PC-9 (cell line): ENCODE measurements around the gene AGAP3. TPM values are rescaled to one million over a fixed set of nuclear protein-coding genes. Genes with fewer than 3 reads are reported as not detected.

Experiments used
- BruUV-seq: library from RNA; stranded (reverse); fragments of 400-500 nt; replicated peaks from 2 replicates; lab custom pipeline; 2021; lab: Mats Ljungman, UMichigan
- CTCF ChIA-PET: fragments of 300-600 bp; sonication (Branson Sonifier 250); formaldehyde crosslinking; loops from one replicate; lab custom pipeline; 2022; ENCODE audit warnings: antibody characterized with exemption; lab: Charles Lee
- POLR2A ChIA-PET: fragments of 300-600 bp; sonication (Branson Sonifier 250); formaldehyde crosslinking; loops from one replicate; lab custom pipeline; 2022; ENCODE audit warnings: antibody characterized with exemption; ENCODE audit not compliant: unreplicated experiment; lab: Charles Lee
- DNase-seq, 2 experiments: peaks; one replicate each; pipeline versions ENCODE4 v3.0.0 to v3.0.0-alpha.2; 2015 to 2022; ENCODE audit warnings: mixed read lengths in 1 of 2
- H2AFZ ChIP-seq: fragments of 200-600 bp; sonication (generic); 2 replicates; pipeline ENCODE4 v1.8.1; 2017; ENCODE audit warnings: antibody characterized with exemption
- H3F3A ChIP-seq: fragments of 200-600 bp; sonication (generic); 2 replicates; pipeline ENCODE4 v1.8.1; 2017; ENCODE audit warnings: antibody characterized with exemption, mild to moderate bottlenecking, low read depth; ENCODE audit not compliant: insufficient read depth
- H3K27ac ChIP-seq: fragments of 200-600 bp; sonication (generic); 2 replicates; pipeline ENCODE4 v1.6.1; 2016; ENCODE audit warnings: mixed run types
- H3K27me3 ChIP-seq: fragments of 200-600 bp; sonication (generic); 2 replicates; pipeline ENCODE4 v1.6.1; 2016; ENCODE audit warnings: low read depth, mixed run types; ENCODE audit not compliant: insufficient read depth
- H3K36me3 ChIP-seq: fragments of 200-600 bp; sonication (generic); 2 replicates; pipeline ENCODE4 v1.6.1; 2016; ENCODE audit warnings: low read depth, mixed run types
- H3K4me1 ChIP-seq: fragments of 200-600 bp; sonication (generic); replicated peaks from 2 replicates; pipeline ENCODE4 v1.6.1; 2016; ENCODE audit warnings: mixed run types; ENCODE audit not compliant: insufficient read depth
- H3K4me2 ChIP-seq: fragments of 200-600 bp; sonication (generic); 2 replicates; pipeline ENCODE4 v1.6.1; 2017; ENCODE audit warnings: mixed run types
- H3K4me3 ChIP-seq: fragments of 200-600 bp; sonication (generic); 2 replicates; pipeline ENCODE4 v1.6.1; 2016; ENCODE audit warnings: mixed run types
- H3K79me2 ChIP-seq: fragments of 200-600 bp; sonication (generic); 2 replicates; pipeline ENCODE4 v1.6.1; 2017; ENCODE audit warnings: low read depth, mixed run types
- H3K9me2 ChIP-seq: fragments of 200-600 bp; sonication (generic); 2 replicates; pipeline ENCODE4 v1.8.1; 2017; ENCODE audit warnings: mild to moderate bottlenecking; ENCODE audit not compliant: insufficient read depth
- H3K9me3 ChIP-seq: fragments of 200-600 bp; sonication (generic); 2 replicates; pipeline ENCODE4 v1.8.1; 2016; ENCODE audit warnings: low read depth; ENCODE audit not compliant: insufficient read depth
- H4K20me1 ChIP-seq: fragments of 200-600 bp; sonication (generic); 2 replicates; pipeline ENCODE4 v1.8.1; 2017; ENCODE audit not compliant: insufficient read depth
- EZH2 ChIP-seq: fragments of 200-600 bp; sonication (generic); IDR thresholded peaks from 2 replicates; pipeline ENCODE4 v1.8.0; 2017; ENCODE audit warnings: antibody characterized with exemption, low read depth
- intact Hi-C: fragments of 100-400 bp; cut with micrococcal nuclease; formaldehyde crosslinking; loops from one replicate; pipeline ENCODE4 v1.10.0; 2022; ENCODE audit not compliant: unreplicated experiment
- total RNA-seq: library from RNA; stranded (reverse); gene quantifications from 2 replicates; pipeline ENCODE4 v1.2.3, GENCODE V29; 2021
- TF ChIP-seq, protein P1 (sequence below): fragments of 200-600 bp; sonication (generic); conservative IDR thresholded peaks from 2 replicates; pipeline ENCODE4 v1.6.1; 2017; ENCODE audit warnings: mixed run types, antibody characterized with exemption, mild to moderate bottlenecking, moderate library complexity

The AGAP3 gene
- total RNA-seq, 1 experiment from 2014 or later, result 103 TPM

DNA sequence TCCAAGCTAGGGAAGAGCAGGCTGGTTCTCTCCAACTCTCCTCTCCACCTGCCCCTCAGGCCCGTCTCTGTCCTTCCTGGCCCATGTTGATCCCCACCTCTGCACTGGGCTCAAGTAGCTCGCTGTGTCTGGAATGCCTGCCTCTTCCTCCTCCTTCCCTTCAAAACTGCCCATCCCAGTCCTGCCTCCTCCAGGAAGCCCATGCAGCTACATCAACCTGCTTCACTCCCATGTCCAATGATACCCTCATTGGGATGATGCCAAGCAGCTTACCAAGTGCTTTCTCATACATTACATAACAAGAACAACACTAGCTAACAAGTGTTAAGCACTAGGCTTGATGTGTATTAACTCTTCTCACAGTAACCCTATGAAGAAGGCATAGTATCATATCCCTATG lies 92.6 kb downstream of the AGAP3 start:
- intact Hi-C loops, result loop anchor here (10.0 kb wide), 1 partner anchor 894 kb away; no protein-coding TSS in a partner anchor

DNA sequence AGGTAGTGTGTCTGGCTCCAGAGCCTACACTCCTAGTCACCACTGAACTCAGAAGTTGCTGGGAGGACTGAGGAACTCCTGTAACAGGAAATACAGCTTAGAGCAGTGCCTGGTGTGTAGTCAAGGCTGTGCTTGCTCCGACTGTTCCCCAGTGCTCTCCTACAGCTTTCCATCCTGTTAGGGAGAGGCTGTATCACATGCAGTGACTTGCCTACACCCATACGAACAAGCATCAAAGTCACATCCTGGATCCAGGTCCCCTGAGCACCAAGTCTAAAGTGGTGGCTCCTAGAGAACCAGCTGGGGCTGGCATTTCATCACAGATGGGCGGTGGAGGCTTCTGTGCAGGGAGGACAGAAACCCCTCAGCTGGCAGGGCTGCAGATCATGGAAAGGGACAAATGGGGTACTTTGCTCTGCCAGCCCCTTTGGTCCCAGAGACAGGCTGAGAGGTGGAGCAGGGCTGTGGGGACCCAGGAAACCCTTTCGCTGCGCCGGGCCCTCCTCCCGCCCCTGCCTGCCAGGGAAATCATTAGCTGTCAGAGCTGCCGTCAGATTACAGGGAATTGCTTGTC lies 93.1 kb downstream of the AGAP3 start:
- no peaks in the 10 kb centered on the region for H3K4me1 ChIP-seq
- TF ChIP-seq EZH2, result no peak
- TF ChIP-seq, protein P1, sequence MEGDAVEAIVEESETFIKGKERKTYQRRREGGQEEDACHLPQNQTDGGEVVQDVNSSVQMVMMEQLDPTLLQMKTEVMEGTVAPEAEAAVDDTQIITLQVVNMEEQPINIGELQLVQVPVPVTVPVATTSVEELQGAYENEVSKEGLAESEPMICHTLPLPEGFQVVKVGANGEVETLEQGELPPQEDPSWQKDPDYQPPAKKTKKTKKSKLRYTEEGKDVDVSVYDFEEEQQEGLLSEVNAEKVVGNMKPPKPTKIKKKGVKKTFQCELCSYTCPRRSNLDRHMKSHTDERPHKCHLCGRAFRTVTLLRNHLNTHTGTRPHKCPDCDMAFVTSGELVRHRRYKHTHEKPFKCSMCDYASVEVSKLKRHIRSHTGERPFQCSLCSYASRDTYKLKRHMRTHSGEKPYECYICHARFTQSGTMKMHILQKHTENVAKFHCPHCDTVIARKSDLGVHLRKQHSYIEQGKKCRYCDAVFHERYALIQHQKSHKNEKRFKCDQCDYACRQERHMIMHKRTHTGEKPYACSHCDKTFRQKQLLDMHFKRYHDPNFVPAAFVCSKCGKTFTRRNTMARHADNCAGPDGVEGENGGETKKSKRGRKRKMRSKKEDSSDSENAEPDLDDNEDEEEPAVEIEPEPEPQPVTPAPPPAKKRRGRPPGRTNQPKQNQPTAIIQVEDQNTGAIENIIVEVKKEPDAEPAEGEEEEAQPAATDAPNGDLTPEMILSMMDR, result no peak
- ChIA-PET POLR2A (no interaction called here), CTCF (no interaction called here)
- H4K20me1 ChIP-seq, result no peaks in the 10 kb centered on the region; the same call in 1 of the 2 replicates
- DNase-seq, result no peak
- no peak overlapping the region for H2AFZ ChIP-seq
- H3K9me3 ChIP-seq, result no peaks in the 10 kb centered on the region
- intact Hi-C loops, result loop anchor here (10.0 kb wide), 1 partner anchor 895 kb away; no protein-coding TSS in a partner anchor
- H3K4me2 ChIP-seq, result no peak overlapping the region
- H3K27me3 ChIP-seq, result peaks cover 92% of the 10 kb centered on the region
- H3K27ac ChIP-seq, result no peak overlapping the region
- BruUV-seq, result no TSS peak
- no peaks in the 10 kb centered on the region for H3K79me2 ChIP-seq
- no peaks in the 10 kb centered on the region for H3K36me3 ChIP-seq
- no peak overlapping the region for H3K4me3 ChIP-seq
- H3K9me2 ChIP-seq, result no peaks in the 10 kb centered on the region
- no peaks in the 10 kb centered on the region for H3F3A ChIP-seq

More for the DNA sequence above, 92.6 kb downstream of the AGAP3 start:
- H3K27ac ChIP-seq, result no peak overlapping the region
- no peak for DNase-seq
- ChIA-PET POLR2A (no interaction called here), CTCF (no interaction called here)
- no TSS peak for BruUV-seq
- TF ChIP-seq, protein P1, result no peak
- TF ChIP-seq EZH2, result no peak
- no peaks in the 10 kb centered on the region for H3K9me3 ChIP-seq
- no peaks in the 10 kb centered on the region for H3K36me3 ChIP-seq
- H3K4me3 ChIP-seq, result no peak overlapping the region
- H3K4me2 ChIP-seq, result no peak overlapping the region
- peaks cover 86% of the 10 kb centered on the region for H3K27me3 ChIP-seq
- H3K9me2 ChIP-seq, result no peaks in the 10 kb centered on the region
- no peaks in the 10 kb centered on the region for H3F3A ChIP-seq
- H3K79me2 ChIP-seq, result no peaks in the 10 kb centered on the region
- H2AFZ ChIP-seq, result no peak overlapping the region
- no peaks in the 10 kb centered on the region; the same call in 1 of the 2 replicates for H4K20me1 ChIP-seq
- no peaks in the 10 kb centered on the region for H3K4me1 ChIP-seq

DNA sequence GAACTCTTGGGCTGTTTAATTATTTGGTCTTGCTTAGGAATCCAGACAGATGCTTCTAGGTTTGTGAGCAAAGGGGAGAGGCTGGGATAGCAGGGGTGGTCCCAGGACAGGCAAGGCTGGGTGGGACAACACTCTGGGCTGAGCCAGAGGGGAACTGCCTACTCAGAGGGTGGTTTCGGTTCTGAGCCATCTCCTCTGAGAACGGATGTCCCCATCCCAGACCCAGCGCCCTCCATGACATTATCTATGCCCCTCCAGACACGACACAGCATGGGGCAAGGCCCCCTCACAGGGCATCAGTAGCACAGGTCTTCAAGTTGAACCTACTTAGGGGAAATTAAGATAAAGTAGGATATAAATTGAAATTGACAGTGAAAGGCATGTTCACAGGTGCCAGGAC lies 93.7 kb downstream of the AGAP3 start:
- CTCF ChIA-PET, result interaction anchor here (0.6 kb wide), 1 partner anchor 117 kb away, joined by 5 read pairs; no protein-coding TSS in a partner anchor
- Histone ChIP-seq H3K9me3 (no peaks in the 10 kb centered on the region), H3K27ac (no peak overlapping the region), H3K4me1 (no peaks in the 10 kb centered on the region), H3K79me2 (no peaks in the 10 kb centered on the region), H3K4me3 (no peak overlapping the region), H3K9me2 (no peaks in the 10 kb centered on the region), H3F3A (no peaks in the 10 kb centered on the region), H4K20me1 (no peaks in the 10 kb centered on the region; the same call in 1 of the 2 replicates), H3K27me3 (peaks cover 95% of the 10 kb centered on the region), H2AFZ (no peak overlapping the region), H3K4me2 (no peak overlapping the region), H3K36me3 (no peaks in the 10 kb centered on the region)
- no peak for DNase-seq
- POLR2A ChIA-PET, result no interaction called here
- intact Hi-C loops, result loop anchor here (10.0 kb wide), 1 partner anchor 895 kb away; no protein-coding TSS in a partner anchor
- TF ChIP-seq, protein P1, result no peak
- no peak for TF ChIP-seq EZH2
- no TSS peak for BruUV-seq
